DOHH2 (cell line): ENCODE measurements around the gene HNRNPR.

ENCODE experiments used
- EZH2phosphoT487 ChIP-seq: fragments of 200-600 bp; sonication (generic); IDR thresholded peaks from 2 replicates; pipeline ENCODE4 v1.6.1; 2017; ENCODE audit warnings: borderline replicate concordance, mild to moderate bottlenecking, antibody characterized with exemption, low read length, moderate library complexity, mixed read lengths
- TF ChIP-seq, protein P1 (sequence below): fragments of 200-600 bp; sonication (generic); IDR thresholded peaks from one replicate; pipeline ENCODE4 v1.5.1; 2014; ENCODE audit warnings: antibody characterized with exemption, mild to moderate bottlenecking, low read depth, low read length; ENCODE audit not compliant: poor library complexity, severe bottlenecking

DNA sequence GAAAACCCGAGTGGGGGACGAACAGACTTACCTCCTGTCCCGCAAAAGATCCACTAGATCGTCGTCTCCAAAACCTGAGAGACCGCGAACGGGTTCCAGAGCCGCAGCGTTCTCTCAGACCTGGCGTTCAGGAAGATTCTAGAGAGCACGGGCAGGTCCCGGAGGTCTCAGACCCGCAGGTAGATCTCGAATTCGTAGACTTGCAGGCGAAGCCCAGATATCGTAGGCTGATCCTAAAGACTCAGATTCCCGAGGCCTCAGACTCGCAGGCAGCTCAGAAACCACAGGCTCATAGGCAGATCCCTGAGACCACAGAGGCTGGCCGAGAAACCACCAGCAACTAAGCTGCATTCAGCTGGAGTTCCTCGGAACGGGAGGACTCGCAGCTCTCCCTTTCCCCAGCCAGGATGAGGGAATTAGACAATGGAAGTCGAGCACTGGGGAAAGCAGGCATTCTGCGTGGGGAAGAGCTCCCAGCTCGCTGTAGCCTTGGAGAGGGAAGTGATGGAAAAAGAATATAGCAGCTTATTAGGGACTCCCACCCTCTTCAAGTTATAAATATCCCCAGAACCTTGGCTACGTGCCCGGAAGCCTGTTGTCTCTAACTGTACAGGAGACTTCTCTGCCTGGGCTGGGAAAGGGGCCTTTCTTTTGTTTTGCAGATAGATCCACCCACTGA is 25.4 kb upstream of the HNRNPR start, which contains the start of gene ZNF436:
- TF ChIP-seq, protein P1, sequence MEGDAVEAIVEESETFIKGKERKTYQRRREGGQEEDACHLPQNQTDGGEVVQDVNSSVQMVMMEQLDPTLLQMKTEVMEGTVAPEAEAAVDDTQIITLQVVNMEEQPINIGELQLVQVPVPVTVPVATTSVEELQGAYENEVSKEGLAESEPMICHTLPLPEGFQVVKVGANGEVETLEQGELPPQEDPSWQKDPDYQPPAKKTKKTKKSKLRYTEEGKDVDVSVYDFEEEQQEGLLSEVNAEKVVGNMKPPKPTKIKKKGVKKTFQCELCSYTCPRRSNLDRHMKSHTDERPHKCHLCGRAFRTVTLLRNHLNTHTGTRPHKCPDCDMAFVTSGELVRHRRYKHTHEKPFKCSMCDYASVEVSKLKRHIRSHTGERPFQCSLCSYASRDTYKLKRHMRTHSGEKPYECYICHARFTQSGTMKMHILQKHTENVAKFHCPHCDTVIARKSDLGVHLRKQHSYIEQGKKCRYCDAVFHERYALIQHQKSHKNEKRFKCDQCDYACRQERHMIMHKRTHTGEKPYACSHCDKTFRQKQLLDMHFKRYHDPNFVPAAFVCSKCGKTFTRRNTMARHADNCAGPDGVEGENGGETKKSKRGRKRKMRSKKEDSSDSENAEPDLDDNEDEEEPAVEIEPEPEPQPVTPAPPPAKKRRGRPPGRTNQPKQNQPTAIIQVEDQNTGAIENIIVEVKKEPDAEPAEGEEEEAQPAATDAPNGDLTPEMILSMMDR, result no peak
- no peak for TF ChIP-seq EZH2phosphoT487
